ENCODE results near the gene WDR49.

- TF ChIP-seq, protein P1, sequence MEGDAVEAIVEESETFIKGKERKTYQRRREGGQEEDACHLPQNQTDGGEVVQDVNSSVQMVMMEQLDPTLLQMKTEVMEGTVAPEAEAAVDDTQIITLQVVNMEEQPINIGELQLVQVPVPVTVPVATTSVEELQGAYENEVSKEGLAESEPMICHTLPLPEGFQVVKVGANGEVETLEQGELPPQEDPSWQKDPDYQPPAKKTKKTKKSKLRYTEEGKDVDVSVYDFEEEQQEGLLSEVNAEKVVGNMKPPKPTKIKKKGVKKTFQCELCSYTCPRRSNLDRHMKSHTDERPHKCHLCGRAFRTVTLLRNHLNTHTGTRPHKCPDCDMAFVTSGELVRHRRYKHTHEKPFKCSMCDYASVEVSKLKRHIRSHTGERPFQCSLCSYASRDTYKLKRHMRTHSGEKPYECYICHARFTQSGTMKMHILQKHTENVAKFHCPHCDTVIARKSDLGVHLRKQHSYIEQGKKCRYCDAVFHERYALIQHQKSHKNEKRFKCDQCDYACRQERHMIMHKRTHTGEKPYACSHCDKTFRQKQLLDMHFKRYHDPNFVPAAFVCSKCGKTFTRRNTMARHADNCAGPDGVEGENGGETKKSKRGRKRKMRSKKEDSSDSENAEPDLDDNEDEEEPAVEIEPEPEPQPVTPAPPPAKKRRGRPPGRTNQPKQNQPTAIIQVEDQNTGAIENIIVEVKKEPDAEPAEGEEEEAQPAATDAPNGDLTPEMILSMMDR (IDR thresholded peaks at IDR 0.05; ENCODE audit: poor library complexity) = no peak
- TF ChIP-seq EZH2phosphoT487 (IDR thresholded peaks at IDR 0.05; ENCODE audit: low read depth, severe bottlenecking, unreplicated experiment) (no peak), EZH2 (IDR thresholded peaks at IDR 0.05; ENCODE audit: borderline replicate concordance) (no peak)
Measured at GRCh38 chr3:167445491-167445890, 208.3 kb downstream of the WDR49 start.

Measured in hepatocyte (in vitro differentiated cells).